Thymus (tissue), 11 donors: ENCODE measurements around the gene NPVF. TPM values are rescaled to one million over a fixed set of nuclear protein-coding genes. Genes with fewer than 3 reads are reported as not detected.

Source experiments
- DNase-seq, 9 donors: peaks; one replicate each; pipeline ENCODE4 v3.0.0-alpha.2; 2013; ENCODE audit warnings: low spot score in 9 of 9, low read depth in 6 of 9, missing footprints in 1 of 9
- H3K27ac ChIP-seq, 2 donors: one replicate each; pipeline ENCODE4 v1.5.1; 2013; ENCODE audit warnings: control low read depth in 1 of 2, low read depth in 1 of 2, low read length in 1 of 2, mild to moderate bottlenecking in 1 of 2, moderate library complexity in 1 of 2
- H3K27me3 ChIP-seq, 2 donors: one replicate each; pipeline ENCODE4 v1.5.1; 2013; ENCODE audit warnings: low read length in 1 of 2; ENCODE audit not compliant: control insufficient read depth in 2 of 2, insufficient read depth in 1 of 2
- H3K36me3 ChIP-seq, 2 donors: one replicate each; pipeline ENCODE4 v1.5.1; 2013; ENCODE audit warnings: low read length in 1 of 2, mild to moderate bottlenecking in 1 of 2, moderate library complexity in 1 of 2; ENCODE audit not compliant: control insufficient read depth in 2 of 2, insufficient read depth in 2 of 2
- H3K4me1 ChIP-seq, 2 donors: one replicate each; pipeline ENCODE4 v1.5.1; 2013; ENCODE audit warnings: low read length in 2 of 2; ENCODE audit not compliant: control insufficient read depth in 2 of 2, insufficient read depth in 2 of 2
- H3K4me3 ChIP-seq, 2 donors: one replicate each; pipeline ENCODE4 v1.5.1; 2013; ENCODE audit warnings: low read length in 2 of 2, control low read depth in 1 of 2, mild to moderate bottlenecking in 1 of 2
- H3K9me3 ChIP-seq, 2 donors: one replicate each; pipeline ENCODE4 v1.5.1; 2013; ENCODE audit warnings: low read length in 1 of 2, mild to moderate bottlenecking in 1 of 2; ENCODE audit not compliant: control insufficient read depth in 2 of 2, insufficient read depth in 1 of 2
- WGBS: extraction: QIAGEN DNeasy Blood & Tissue Kit; methylation state at CpG from one replicate; pipeline ENCODE4 v1.1.7; 2013; 5-methylcytosine and 5-hydroxymethylcytosine counted together
- polyA plus RNA-seq: library from polyadenylated mRNA; stranded (reverse); fragments of 200-250 nt; gene quantifications from one replicate; pipeline ENCODE4 v1.2.3, GENCODE V29; 2013
- total RNA-seq: library from RNA; stranded (reverse); fragments of 120-200 nt; gene quantifications from one replicate; pipeline ENCODE4 v1.2.4, GENCODE V29; 2013
- donor health status: healthy.

NPVF gene
- total and polyA plus RNA-seq, 2 donors: 0.05 to 0.71 TPM

DNA sequence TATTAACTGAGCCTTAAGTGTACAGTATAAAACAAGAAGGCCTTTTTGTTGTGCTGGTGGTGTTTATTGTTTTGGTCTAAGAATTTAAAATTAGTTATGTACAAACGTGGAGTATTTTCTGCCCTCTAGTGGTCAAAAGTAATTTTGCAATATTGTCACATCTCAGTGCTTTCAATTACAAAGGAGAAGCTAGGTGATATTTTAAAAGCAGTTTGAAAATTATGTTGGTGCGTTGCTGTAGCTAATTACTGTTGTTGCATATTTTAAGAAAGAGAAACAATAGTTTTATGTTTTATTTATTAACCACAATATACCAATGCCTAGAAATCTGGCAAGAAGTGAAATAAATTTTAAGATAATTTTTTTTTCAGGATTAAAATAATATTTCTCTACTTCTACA, 11.4 kb downstream of the NPVF start:
- WGBS: 10% methylated on average over 2 of the region's 2 CpGs
- DNase-seq: peak; percentile 11 to 82 (median 56)

DNA sequence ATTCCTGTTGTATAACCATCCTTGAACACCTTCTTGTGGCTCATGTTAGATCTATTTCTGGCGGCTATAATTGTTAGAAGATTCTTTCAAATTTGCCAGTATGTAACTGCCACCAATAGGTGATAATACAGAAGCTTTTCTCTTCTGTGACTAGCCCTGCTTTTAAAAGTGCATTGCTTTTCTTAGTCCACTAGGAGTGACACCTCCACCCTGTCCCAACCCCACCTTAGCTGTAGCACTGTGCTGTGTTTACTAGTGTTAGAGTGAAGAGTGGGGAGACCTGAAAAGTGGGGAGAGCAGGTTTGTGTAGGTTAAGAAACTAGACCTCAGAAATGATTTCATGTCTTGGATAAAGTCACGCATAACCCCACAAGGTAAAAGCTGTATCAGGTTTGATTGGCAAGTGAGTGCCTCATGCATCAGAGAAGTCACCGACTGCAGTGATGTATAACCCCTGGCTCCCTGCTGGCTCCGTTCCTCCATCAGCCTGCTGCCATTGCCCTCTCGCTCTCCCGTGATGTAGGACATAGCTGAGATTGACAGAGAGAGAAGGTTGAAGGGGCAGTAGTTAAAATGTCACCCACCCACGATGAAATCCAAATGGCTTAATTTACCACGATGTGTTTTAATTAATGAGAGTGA, 12.5 kb downstream of the NPVF start:
- Histone ChIP-seq H3K9me3 (no peaks in the 10 kb centered on the region), H3K4me1 (no peaks in the 10 kb centered on the region), H3K36me3 (no peaks in the 10 kb centered on the region), H3K27ac (no peak overlapping the region), H3K4me3 (no peak overlapping the region), H3K27me3 (no peaks in the 10 kb centered on the region)
- no peak for DNase-seq
- 87% methylated on average over 8 of the region's 8 CpGs for WGBS

More for the DNA sequence above, 11.4 kb downstream of the NPVF start:
- H3K4me1 ChIP-seq: no peaks in the 10 kb centered on the region
- no peak overlapping the region for H3K27ac ChIP-seq
- peaks cover 0 to 2% of the 10 kb centered on the region in 2 donors for H3K27me3 ChIP-seq
- H3K36me3 ChIP-seq: no peaks in the 10 kb centered on the region
- H3K9me3 ChIP-seq: no peaks in the 10 kb centered on the region
- no peak overlapping the region for H3K4me3 ChIP-seq

DNA sequence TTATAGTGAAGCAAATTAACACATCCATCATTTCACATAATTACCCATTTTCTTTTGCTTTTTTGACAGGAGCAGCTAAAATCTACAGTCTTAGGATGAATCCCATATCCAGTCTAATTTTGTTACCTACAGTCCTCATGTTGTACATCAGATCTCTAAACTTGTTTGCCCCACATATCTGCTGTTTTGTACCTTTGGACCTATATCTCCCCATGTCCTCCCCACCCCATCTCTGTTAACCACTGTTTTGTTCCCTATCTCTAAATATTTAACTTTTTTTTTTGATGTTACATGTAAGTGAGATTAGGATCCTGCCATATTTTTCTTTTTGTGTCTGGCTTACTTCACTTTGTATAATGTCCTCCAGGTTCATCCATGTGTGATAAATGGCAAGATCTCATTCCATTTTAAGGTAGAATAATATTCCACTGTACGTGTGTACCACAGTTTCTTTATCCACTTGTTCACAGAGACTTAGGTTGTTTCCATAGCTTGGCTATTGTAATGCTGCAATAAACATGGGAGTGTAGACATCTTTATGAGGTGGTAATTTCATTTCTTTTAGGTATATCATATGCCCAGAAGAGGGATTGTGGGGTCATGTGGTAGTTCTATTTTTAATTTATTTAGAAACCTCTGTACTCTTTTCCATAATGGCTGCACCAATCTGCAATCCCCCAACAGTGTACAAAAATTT, 19.6 kb downstream of the NPVF start:
- 95% methylated on average over 1 of the region's 1 CpG for WGBS
- H3K36me3 ChIP-seq: no peaks in the 10 kb centered on the region
- no peak for DNase-seq
- peaks cover 0 to 3% of the 10 kb centered on the region in 2 donors for H3K9me3 ChIP-seq
- H3K27me3 ChIP-seq: no peaks in the 10 kb centered on the region
- H3K4me1 ChIP-seq: no peaks in the 10 kb centered on the region
- no peak overlapping the region for H3K4me3 ChIP-seq
- H3K27ac ChIP-seq: no peak overlapping the region

DNA sequence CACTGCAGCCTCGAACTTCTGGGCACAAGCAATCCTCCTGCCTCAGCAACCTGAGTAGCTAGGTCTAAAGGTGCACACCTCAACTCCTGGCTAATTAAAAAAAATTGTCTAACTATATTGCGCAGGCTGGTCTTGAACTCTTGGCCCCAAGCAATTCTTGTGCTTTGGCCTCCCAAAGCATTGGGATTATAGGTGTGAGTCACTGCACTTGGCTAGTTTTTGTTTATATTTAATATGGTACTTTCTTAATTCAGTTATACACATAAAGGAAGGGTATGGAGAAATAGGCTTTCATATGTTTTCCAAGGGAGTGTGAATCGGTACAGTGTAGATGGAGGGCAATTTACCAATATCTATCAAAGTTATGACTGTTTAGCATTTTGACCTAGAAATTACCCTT, 20.4 kb downstream of the NPVF start:
- Histone ChIP-seq H3K4me3 (no peak overlapping the region), H3K36me3 (no peaks in the 10 kb centered on the region), H3K4me1 (no peaks in the 10 kb centered on the region), H3K9me3 (peaks cover 0 to 3% of the 10 kb centered on the region in 2 donors), H3K27ac (no peak overlapping the region), H3K27me3 (no peaks in the 10 kb centered on the region)
- WGBS: 92% methylated on average over 3 of the region's 3 CpGs
- no peak for DNase-seq

DNA sequence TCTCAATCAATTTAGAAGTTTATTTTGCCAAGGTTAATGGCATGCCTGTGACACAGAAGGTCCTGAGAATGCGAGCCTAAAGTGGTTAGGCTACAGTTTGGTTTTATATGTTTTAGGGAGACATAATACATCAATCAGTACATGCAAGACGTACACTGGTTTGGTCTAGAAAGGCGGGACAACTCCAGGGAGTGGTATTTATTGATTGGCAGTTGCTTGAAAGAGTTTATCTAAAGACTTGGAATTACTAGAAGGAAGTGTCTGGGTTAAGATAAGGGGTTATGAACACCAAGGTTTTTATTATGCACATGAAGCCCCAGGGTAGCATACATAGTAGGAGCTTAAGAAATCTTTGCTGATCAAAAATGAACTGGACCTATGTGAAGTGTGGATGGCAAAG, 21.5 kb downstream of the NPVF start:
- DNase-seq: no peak
- Histone ChIP-seq H3K9me3 (peaks cover 0 to 3% of the 10 kb centered on the region in 2 donors), H3K27ac (no peak overlapping the region), H3K4me3 (no peak overlapping the region), H3K4me1 (no peaks in the 10 kb centered on the region), H3K36me3 (no peaks in the 10 kb centered on the region), H3K27me3 (no peaks in the 10 kb centered on the region)
- 91% methylated on average over 3 of the region's 3 CpGs for WGBS

DNA sequence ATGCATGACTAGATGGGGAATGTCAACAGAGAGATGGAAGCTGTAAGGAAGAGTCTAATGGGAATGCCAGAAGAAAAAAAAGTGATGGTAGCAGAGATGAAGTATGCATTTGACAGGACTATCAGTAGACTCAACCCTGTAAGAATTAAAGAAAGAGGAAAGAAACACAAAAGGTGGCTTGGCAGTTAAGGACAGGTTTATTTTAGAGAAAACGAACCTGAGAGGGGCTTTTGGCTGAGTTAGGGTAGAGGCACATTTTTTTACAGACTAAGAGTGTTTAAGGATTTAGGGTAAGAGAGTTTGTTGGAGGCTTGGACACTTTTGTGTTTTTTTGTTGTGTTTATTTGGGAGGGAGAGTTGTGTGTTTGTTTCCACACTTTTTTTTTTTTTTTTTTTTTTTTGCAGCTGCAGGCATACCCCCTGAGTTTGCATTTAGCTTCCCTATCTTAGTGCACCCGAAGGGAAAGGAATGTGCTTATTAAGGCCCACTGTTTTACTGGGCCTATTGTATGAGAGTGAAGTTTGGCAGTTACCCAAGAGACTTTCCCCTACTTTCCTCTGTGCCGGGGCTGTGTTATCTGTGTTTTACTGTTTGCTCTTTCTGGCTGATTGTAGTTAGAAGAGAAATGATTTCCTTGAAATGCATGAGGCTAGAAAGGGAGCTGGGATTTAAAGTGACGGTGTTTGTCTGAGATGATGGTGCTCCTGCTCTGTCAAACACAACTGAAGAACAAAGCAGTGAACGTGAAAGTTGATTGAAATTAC, 32.0 kb downstream of the NPVF start:
- H3K36me3 ChIP-seq: no peaks in the 10 kb centered on the region
- no peaks in the 10 kb centered on the region for H3K4me1 ChIP-seq
- no peaks in the 10 kb centered on the region for H3K9me3 ChIP-seq
- 78% methylated on average over 5 of the region's 5 CpGs for WGBS
- H3K27ac ChIP-seq: no peak overlapping the region
- H3K27me3 ChIP-seq: no peaks in the 10 kb centered on the region
- DNase-seq: no peak
- no peak overlapping the region for H3K4me3 ChIP-seq

DNA sequence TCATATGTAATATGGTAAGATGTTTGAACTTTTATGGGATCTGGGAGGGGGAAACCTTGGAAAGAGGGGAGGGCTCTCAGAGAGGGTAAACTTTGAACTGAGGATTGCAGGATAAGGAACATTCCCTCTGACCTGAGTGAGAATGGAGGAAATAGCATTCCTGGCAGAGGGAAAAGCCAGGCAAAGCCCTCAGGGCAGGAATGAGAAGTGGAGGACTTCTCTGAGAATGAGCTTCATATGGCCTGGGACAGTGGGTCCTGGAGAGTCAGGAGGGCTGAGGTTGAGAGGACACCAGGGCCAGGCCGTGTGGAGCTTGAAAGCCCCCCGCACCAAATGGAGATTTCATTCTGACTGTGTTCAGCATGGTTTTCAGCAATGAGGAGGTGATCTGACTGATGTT, 34.2 kb downstream of the NPVF start:
- H3K27me3 ChIP-seq: no peaks in the 10 kb centered on the region
- 95% methylated on average over 2 of the region's 2 CpGs for WGBS
- no peaks in the 10 kb centered on the region for H3K9me3 ChIP-seq
- no peak overlapping the region for H3K27ac ChIP-seq
- no peak for DNase-seq
- no peak overlapping the region for H3K4me3 ChIP-seq
- H3K36me3 ChIP-seq: no peaks in the 10 kb centered on the region
- H3K4me1 ChIP-seq: no peaks in the 10 kb centered on the region

DNA sequence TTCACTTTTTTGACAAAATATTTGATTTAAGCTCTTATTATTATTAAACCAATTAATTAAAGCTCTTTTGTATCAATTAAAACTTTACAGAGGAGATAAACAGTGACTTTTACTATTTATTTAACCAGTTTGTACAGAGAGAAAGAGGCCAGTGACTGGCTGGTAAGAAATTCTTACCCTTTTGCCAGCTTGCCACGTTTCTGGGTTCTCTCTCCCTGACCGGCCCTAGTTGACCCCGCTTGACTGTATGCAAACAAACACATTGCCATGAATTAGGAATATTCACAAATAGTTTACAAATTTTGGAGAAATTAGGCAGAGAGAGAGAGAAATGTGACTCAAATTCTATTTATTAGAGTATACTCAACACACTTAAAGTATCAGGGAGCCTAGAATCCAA, 36.2 kb downstream of the NPVF start:
- Histone ChIP-seq H3K27me3 (no peaks in the 10 kb centered on the region), H3K27ac (no peak overlapping the region), H3K4me1 (no peaks in the 10 kb centered on the region), H3K4me3 (no peak overlapping the region), H3K36me3 (no peaks in the 10 kb centered on the region), H3K9me3 (no peaks in the 10 kb centered on the region)
- no peak for DNase-seq
- WGBS: 87% methylated on average over 3 of the region's 3 CpGs

DNA sequence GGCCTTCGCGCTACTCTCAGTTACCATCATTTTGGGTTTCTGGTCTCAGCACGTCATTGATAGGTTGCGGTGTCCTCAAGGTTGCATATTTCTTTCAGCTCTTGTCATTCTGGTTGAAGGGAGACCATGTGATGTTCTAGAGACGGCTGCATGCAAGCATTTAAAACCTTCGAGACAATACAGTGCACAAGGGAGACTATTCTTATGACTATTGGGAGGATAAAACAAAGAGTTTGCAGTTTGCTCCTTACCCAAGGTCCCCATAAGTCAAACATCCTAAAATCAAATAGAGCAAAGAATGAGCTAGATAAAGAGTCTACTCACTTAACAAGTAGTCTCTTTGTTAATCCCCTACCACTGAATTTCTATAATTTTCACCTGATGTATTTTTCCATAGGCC, 39.1 kb downstream of the NPVF start:
- no peaks in the 10 kb centered on the region for H3K4me1 ChIP-seq
- H3K4me3 ChIP-seq: no peak overlapping the region
- H3K27ac ChIP-seq: no peak overlapping the region
- 88% methylated on average over 6 of the region's 6 CpGs for WGBS
- no peaks in the 10 kb centered on the region for H3K36me3 ChIP-seq
- no peak for DNase-seq
- no peaks in the 10 kb centered on the region for H3K27me3 ChIP-seq
- no peaks in the 10 kb centered on the region for H3K9me3 ChIP-seq
